K562 (cell line): ENCODE data around the gene RPTOR. TPM values are rescaled to one million over a fixed set of nuclear protein-coding genes. Genes with fewer than 3 reads are reported as not detected.

Experiments used
- ATAC-seq: fragments of 200-7000 bp; cut with Tn5 transposase; 3 replicates; pipeline ENCODE4 v1.9.1; 2020; ENCODE audit warnings: moderate library complexity
- BruUV-seq: library from RNA; stranded (reverse); fragments of 400-500 nt; replicated peaks from 2 replicates; lab custom pipeline; 2021; lab: Mats Ljungman, UMichigan
- CTCF ChIA-PET: fragments of 300-600 bp; formaldehyde crosslinking; extraction: SDS; loops from one replicate; lab custom pipeline; 2021; ENCODE audit warnings: low intra/inter-chr PET ratio; lab: Yijun Ruan, JAX
- POLR2A ChIA-PET: fragments of 300-600, 350-650 bp; sonication (Branson Sonifier 250); formaldehyde crosslinking; extraction: SDS; loops from one replicate; lab custom pipeline; 2021; ENCODE audit warnings: antibody characterized with exemption, inconsistent platforms; lab: Yijun Ruan, JAX
- DNase-seq, 4 experiments: peaks; one replicate each; pipeline versions ENCODE4 v3.0.0 to v3.0.0-alpha.2; 2011 to 2018; ENCODE audit warnings: low spot score in 3 of 4, mixed read lengths in 3 of 4; ENCODE audit errors: extremely low read depth in 1 of 4
- FAIRE-seq: peaks from 2 replicates; lab custom pipeline; 2011; peaks lifted over from hg19 to GRCh38; lab: Jason Lieb, UNC
- H2AFZ ChIP-seq: 2 replicates; pipeline ENCODE4 v1.6.0; 2011; ENCODE audit warnings: low read depth, low read length, control low read depth, inconsistent platforms
- H3K27ac ChIP-seq: fragments of 200-600 bp; 3 replicates; pipeline ENCODE4 v1.8.0; 2011; ENCODE audit warnings: low read depth, mild to moderate bottlenecking, control low read depth, inconsistent platforms, low read length, moderate library complexity, mixed read lengths; ENCODE audit errors: extremely low read depth
- H3K27me3 ChIP-seq, 2 experiments: fragments of 300-600 bp in 1 of 2; 2 replicates in 1 of 2; 3 replicates in 1 of 2; pipeline versions ENCODE4 v1.6.0 to v1.8.0; 2011; ENCODE audit warnings: inconsistent platforms in 2 of 2, low read length in 2 of 2, mild to moderate bottlenecking in 1 of 2, mixed read lengths in 1 of 2, moderate library complexity in 1 of 2; ENCODE audit not compliant: control insufficient read depth in 2 of 2, insufficient read depth in 2 of 2
- H3K36me3 ChIP-seq: fragments of 300-600 bp; 3 replicates; pipeline ENCODE4 v1.8.0; 2011; ENCODE audit warnings: mild to moderate bottlenecking, low read length, inconsistent platforms; ENCODE audit not compliant: control insufficient read depth, insufficient read depth
- H3K4me1 ChIP-seq, 2 experiments: fragments of 200-600 bp in 1 of 2; replicated peaks in 1 of 2; 2 replicates in 1 of 2; 3 replicates in 1 of 2; pipeline versions ENCODE4 v1.5.1 to v1.8.0; 2011; ENCODE audit warnings: inconsistent platforms in 2 of 2, low read length in 2 of 2, mild to moderate bottlenecking in 1 of 2, mixed read lengths in 1 of 2, moderate library complexity in 1 of 2; ENCODE audit not compliant: control insufficient read depth in 2 of 2, insufficient read depth in 2 of 2
- H3K4me2 ChIP-seq: 2 replicates; pipeline ENCODE4 v1.6.1; 2011; ENCODE audit warnings: low read length, control low read depth, inconsistent platforms, mixed read lengths; ENCODE audit not compliant: insufficient read depth
- H3K4me3 ChIP-seq: fragments of 200-600 bp; sonication (generic), shearing (Covaris generic); 2 replicates; pipeline ENCODE4 v1.5.1; 2016; ENCODE audit warnings: control low read depth, inconsistent platforms
- H3K79me2 ChIP-seq: fragments of 200-600 bp; 3 replicates; pipeline ENCODE4 v1.8.0; 2011; ENCODE audit warnings: low read length, inconsistent platforms; ENCODE audit not compliant: control insufficient read depth, insufficient read depth
- H3K9ac ChIP-seq, 2 experiments: 2 replicates each; pipeline versions ENCODE4 v1.6.0 to v1.6.1; 2011; ENCODE audit warnings: low read depth in 2 of 2, low read length in 2 of 2, control low read depth in 1 of 2, inconsistent platforms in 1 of 2, mild to moderate bottlenecking in 1 of 2, mixed read lengths in 1 of 2; ENCODE audit not compliant: insufficient read depth in 1 of 2
- H3K9me1 ChIP-seq: one replicate; pipeline ENCODE4 v1.6.0; 2011; ENCODE audit warnings: inconsistent platforms, mild to moderate bottlenecking, low read length, moderate library complexity; ENCODE audit not compliant: control insufficient read depth, insufficient read depth
- H3K9me3 ChIP-seq: replicated peaks from 2 replicates; pipeline ENCODE4 v1.5.1; 2011; ENCODE audit warnings: low read depth, low read length, inconsistent platforms; ENCODE audit not compliant: control insufficient read depth, insufficient read depth
- H4K20me1 ChIP-seq: replicated peaks from 2 replicates; pipeline ENCODE4 v1.6.1; 2011; ENCODE audit warnings: low read length, inconsistent platforms, mixed read lengths; ENCODE audit not compliant: control insufficient read depth, insufficient read depth
- ASH1L ChIP-seq: fragments of 450-650 bp; IDR thresholded peaks from 2 replicates; pipeline ENCODE4 v1.6.1; 2018; ENCODE audit warnings: borderline replicate concordance, mild to moderate bottlenecking, low read depth; ENCODE audit not compliant: partially characterized antibody
- KAT2B ChIP-seq: IDR thresholded peaks from one replicate; pipeline ENCODE4 v1.6.1; 2012; ENCODE audit warnings: low read depth, mild to moderate bottlenecking, control low read depth, inconsistent platforms, low read length, moderate library complexity
- NCOA1 ChIP-seq: fragments of 450-650 bp; IDR thresholded peaks from 2 replicates; pipeline ENCODE4 v1.6.1; 2016; ENCODE audit warnings: low read depth
- ZBTB8A ChIP-seq: fragments of 450-650 bp; IDR thresholded peaks from 2 replicates; pipeline ENCODE4 v1.6.1; 2018; ENCODE audit warnings: mild to moderate bottlenecking, moderate library complexity; ENCODE audit not compliant: partially characterized antibody
- ZNF253 ChIP-seq: fragments of 250-450 bp; sonication (Bioruptor Pico); conservative IDR thresholded peaks from 2 replicates; pipeline ENCODE4 v1.6.1; 2021; ENCODE audit warnings: mild to moderate bottlenecking
- ZNF76 ChIP-seq: fragments of 250-450 bp; sonication (Bioruptor Pico); IDR thresholded peaks from 2 replicates; pipeline ENCODE4 v1.4.0; 2020; ENCODE audit warnings: mild to moderate bottlenecking, moderate library complexity, borderline replicate concordance
- WGBS: fragments of 100-300 bp; shearing (Covaris generic); methylation state at CpG from one replicate; pipeline ENCODE4 v1.1.6; 2016; ENCODE audit warnings: low coverage, mixed read lengths; ENCODE audit not compliant: insufficient coverage; ENCODE audit errors: missing lambda C conversion rate; 5-methylcytosine and 5-hydroxymethylcytosine counted together
- in situ Hi-C: fragments of 300-500 bp; cut with MboI; formaldehyde crosslinking; loops from 4 replicates; pipeline ENCODE4 v1.15.0; 2018; ENCODE audit warnings: inconsistent platforms, mixed read lengths
- intact Hi-C: fragments of 100-400 bp; cut with micrococcal nuclease; formaldehyde crosslinking; loops from 2 replicates; pipeline ENCODE4 v1.14.2; 2022
- polyA plus RNA-seq, 8 experiments: library from polyadenylated mRNA; depleted of rRNA in 4 of 8; stranded (reverse) in 5 of 8; unstranded in 3 of 8; fragments of >200 nt; fragmentation: Nextera tagmentation in 2 of 8; fragmentation: Illumina TruSeq in 1 of 8; extraction: Ambion mirVana in 2 of 8; extraction: Trizol in 1 of 8; gene quantifications; 2 replicates each; pipeline versions ENCODE4 v1.2.1 to v1.2.3, GENCODE V29; 2011 to 2014; ENCODE audit warnings: inconsistent platforms in 1 of 8, missing spikeins in 1 of 8
- total RNA-seq, 7 experiments: library from RNA; depleted of rRNA in 6 of 7; stranded (reverse); fragments of >200 nt in 6 of 7; fragmentation: Illumina TruSeq in 2 of 7; extraction: Trizol in 2 of 7; gene quantifications; 2 replicates each; pipeline versions ENCODE4 v1.2.1 to v1.2.3, GENCODE V29; 2011 to 2021; ENCODE audit warnings: low replicate concordance in 1 of 7
- TF ChIP-seq, protein P1 (sequence below): IDR thresholded peaks from 2 replicates; pipeline ENCODE4 v1.6.1; 2014; ENCODE audit warnings: antibody characterized with exemption

The RPTOR gene
- total and polyA plus RNA-seq, 9 of the 15 experiments (the other 6 are each of a cell fraction or from before 2014, with no cell fraction given) = 0.24 to 54.1 (median 10.2) TPM

DNA sequence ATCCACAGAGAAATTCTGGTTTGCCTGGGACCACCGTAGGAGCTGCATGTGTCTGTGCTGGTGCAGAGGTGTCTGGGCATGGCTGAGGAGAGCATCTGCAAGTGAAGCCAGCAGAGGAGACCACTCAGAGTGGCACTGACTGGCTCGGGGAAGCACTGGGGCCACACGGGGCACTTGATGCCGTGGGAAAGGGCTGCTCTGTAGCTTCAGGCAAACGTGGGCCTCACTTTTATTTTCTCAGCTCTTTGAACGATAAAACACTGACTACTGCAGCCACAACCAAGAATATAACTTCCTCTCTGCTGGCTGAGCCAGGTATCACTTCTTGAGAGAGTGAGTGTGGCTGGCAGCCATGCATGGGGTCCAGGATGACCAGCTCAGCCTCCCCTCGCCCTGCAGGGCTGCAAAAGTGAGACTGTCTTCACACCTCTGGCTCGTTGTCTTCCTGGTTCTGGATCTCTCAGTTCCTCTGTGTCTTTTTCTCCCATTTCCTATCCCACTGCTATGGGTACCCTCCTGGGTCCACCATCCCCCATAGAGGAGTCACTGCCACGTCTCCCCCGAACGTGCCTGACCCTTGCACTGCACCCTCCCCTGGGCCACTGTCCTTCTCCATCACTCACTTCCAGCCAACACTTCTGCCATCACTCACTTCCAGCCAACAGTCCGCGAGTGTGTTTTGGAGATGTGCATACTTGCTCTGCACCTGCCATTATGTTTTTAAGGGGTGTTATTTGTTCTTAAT is 245.6 kb downstream of the RPTOR start:
- Histone ChIP-seq H3K4me3 (no peak overlapping the region), H3K9ac (peak overlapping the region in 1 of 2 experiments; percentile 55; a peak in 1 of 4 replicates)
- WGBS = 77% methylated on average over 13 of the region's 13 CpGs

GRCh38 chr17:80790981-80791742 is 246.5 kb downstream of the RPTOR start:
- H3K9ac ChIP-seq = peak overlapping the region in 1 of 2 experiments; percentile 53; a peak in 1 of 4 replicates
- no TSS peak for BruUV-seq
- POLR2A ChIA-PET = interaction anchor here (1.0 to 1.3 kb wide), 3 partner anchors 8 to 10 kb away, joined by 4 to 8 read pairs (median 4); no protein-coding TSS in a partner anchor
- TF ChIP-seq KAT2B (no peak), ASH1L (no peak), ZBTB8A (no peak), ZNF76 (CRISPR knock-in tag) (no peak)
- TF ChIP-seq, protein P1, sequence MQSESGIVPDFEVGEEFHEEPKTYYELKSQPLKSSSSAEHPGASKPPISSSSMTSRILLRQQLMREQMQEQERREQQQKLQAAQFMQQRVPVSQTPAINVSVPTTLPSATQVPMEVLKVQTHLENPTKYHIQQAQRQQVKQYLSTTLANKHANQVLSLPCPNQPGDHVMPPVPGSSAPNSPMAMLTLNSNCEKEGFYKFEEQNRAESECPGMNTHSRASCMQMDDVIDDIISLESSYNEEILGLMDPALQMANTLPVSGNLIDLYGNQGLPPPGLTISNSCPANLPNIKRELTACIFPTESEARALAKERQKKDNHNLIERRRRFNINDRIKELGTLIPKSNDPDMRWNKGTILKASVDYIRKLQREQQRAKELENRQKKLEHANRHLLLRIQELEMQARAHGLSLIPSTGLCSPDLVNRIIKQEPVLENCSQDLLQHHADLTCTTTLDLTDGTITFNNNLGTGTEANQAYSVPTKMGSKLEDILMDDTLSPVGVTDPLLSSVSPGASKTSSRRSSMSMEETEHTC = no peak

More for the DNA sequence above, 245.6 kb downstream of the RPTOR start:
- Histone ChIP-seq H3K27ac (no peak overlapping the region), H3K27me3 (no peaks in the 10 kb centered on the region), H3K9me3 (no peaks in the 10 kb centered on the region), H2AFZ (no peak overlapping the region), H3K79me2 (peaks cover 4% of the 10 kb centered on the region; the same call in 1 of the 3 replicates), H4K20me1 (no peaks in the 10 kb centered on the region)
- FAIRE-seq = no peak
- intact Hi-C loops = no loop called here
- no TSS peak for BruUV-seq
- ATAC-seq = no peak
- POLR2A ChIA-PET = interaction anchor here (0.6 to 1.3 kb wide), 4 partner anchors 9 to 1192 kb away, joined by 3 to 8 read pairs (median 4); no protein-coding TSS in a partner anchor
- no peak for TF ChIP-seq ZNF253 (CRISPR knock-in tag)
- no peak for TF ChIP-seq NCOA1
- TF ChIP-seq, all 486 proteins: peak for 0
- no peak for DNase-seq
- H3K4me2 ChIP-seq = no peak overlapping the region
- peaks cover 14% of the 10 kb centered on the region; the same call in 2 of the 3 replicates for H3K36me3 ChIP-seq
- CTCF ChIA-PET = no interaction called here
- peaks cover 13 to 24% of the 10 kb centered on the region in 2 experiments for H3K4me1 ChIP-seq
- in situ Hi-C loops = no loop called here
- H3K9me1 ChIP-seq = peaks cover 6% of the 10 kb centered on the region

More at GRCh38 chr17:80790981-80791742, 246.5 kb downstream of the RPTOR start:
- Histone ChIP-seq H2AFZ (peak overlapping the region; percentile 78), H3K9me3 (no peaks in the 10 kb centered on the region; the same call in 1 of the 2 replicates), H3K9me1 (peaks cover 6% of the 10 kb centered on the region), H3K27me3 (no peaks in the 10 kb centered on the region), H3K27ac (peak overlapping the region; percentile 78), H3K4me2 (no peak overlapping the region; the same call in 1 of the 2 replicates), H3K79me2 (peaks cover 4% of the 10 kb centered on the region; the same call in 1 of the 3 replicates), H4K20me1 (no peaks in the 10 kb centered on the region), H3K4me3 (0 out of 2 replicates have a peak overlapping the region, but pooled peaks have one; percentile 5), H3K36me3 (peaks cover 18% of the 10 kb centered on the region; the same call in 2 of the 3 replicates), H3K4me1 (peaks cover 17 to 24% of the 10 kb centered on the region in 2 experiments)
- WGBS = 63% methylated on average over 9 of the region's 10 CpGs
- FAIRE-seq (peak; percentile 71), ATAC-seq (no peak), DNase-seq (no peak)
- CTCF ChIA-PET = no interaction called here
- intact Hi-C loops (no loop called here), in situ Hi-C loops (no loop called here)
